SW480 (cell line): ENCODE data around the gene PPP2R5D.

ENCODE experiments used
- DNase-seq: peaks from one replicate; pipeline ENCODE4 v3.0.0-alpha.2; 2016; ENCODE audit warnings: low spot score

PPP2R5D gene

GRCh38 chr6:43059168-43060033 is 75.0 kb downstream of the PPP2R5D start, which contains the start of the genes KLC4 and MRPL2:
TSS of gene KLC4 (plus strand) at chr6:43059631. CDS start at chr6:43061336, 1,705 bp downstream.
TSS of gene MRPL2 (minus strand) at chr6:43059434. CDS start at chr6:43059381, 53 bp downstream.
- DNase-seq: peak; percentile 98

- peak; percentile 56 for DNase-seq
Observed at GRCh38 chr6:43060034-43060754, 75.8 kb downstream of the PPP2R5D start.

GRCh38 chr6:43060755-43061633 is 76.6 kb downstream of the PPP2R5D start:
- no peak for DNase-seq

GRCh38 chr6:43061861-43062260 is 77.5 kb downstream of the PPP2R5D start:
- DNase-seq: no peak
